Stimulated activated CD4-positive, alpha-beta T cell treated with anti-CD3 and anti-CD28 coated beads, Interleukin-15, amount 100 ng/mL, for 24 hours (primary cell): ENCODE results near the gene PHF10.

Experiments
- DNase-seq: peaks from one replicate; pipeline ENCODE4 v3.0.0-alpha.2; 2020

PHF10 gene

DNA sequence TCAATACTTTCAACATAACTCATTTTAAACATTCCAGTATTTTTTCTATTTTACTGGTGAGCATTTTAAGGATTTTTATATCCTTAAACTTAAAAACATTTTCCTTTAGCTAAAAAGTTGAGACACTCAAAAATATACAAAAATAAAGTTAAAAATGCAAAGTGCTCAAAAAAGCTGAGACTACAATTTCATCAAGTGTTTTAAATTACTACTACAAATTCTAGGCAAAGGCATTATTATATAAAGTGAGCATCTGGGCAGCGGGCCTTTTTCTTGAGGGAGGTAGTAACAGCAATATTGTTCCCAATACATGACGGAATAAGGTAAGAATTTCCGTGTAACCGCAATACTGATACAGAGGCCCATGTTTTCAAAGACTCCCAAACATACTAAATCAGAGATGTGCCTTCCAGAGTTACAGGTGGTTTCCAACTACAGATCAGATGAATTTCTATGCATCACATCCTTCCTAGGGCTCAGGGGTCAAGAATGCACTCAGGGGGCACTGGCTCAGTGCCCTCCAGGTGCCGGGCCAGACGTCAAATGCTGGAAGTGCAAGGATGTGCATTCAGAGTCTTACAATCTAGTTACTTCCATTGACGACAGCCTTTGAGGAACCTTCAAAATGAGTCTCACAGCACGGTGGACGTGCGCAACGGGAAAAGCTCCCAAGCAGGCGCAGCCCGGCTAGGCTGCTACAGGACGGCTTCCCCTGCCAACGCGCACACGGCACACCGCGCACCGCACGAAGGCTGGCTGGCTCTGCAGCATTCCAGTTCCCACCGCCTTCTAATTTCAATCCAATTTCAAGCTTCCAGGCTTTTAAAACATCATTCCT is 1.7 kb downstream of the PHF10 start:
- DNase-seq: peak; percentile 49

DNA sequence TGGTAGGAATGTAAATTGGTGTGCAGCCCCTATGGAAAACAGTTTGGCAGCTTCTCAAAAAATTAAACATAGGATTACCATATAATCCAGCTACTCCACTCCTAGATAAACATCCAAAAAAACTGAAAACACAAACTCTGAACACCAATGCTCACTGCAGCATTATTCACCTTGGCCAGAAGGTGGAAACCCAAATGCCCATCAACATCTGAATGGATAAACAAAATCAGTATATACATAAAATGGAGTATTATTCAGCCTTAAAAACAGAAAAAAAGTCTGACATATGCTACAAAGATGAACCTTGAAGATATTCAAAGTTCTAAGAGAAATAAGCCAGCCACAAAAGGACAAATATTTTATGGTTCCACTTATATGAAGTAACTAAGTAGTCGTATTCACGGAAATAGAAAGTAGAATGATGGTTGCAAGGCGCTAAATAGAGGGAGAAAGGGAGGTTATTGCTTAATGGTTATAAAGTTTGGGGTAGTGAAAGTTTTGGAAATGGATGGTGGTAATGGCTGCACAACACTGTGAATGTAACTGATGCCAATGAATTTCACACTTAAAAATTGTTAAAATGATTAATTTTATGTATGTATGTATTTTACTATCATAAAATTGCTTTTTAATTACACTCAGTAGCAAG is 4.0 kb downstream of the PHF10 start:
- DNase-seq: no peak

DNA sequence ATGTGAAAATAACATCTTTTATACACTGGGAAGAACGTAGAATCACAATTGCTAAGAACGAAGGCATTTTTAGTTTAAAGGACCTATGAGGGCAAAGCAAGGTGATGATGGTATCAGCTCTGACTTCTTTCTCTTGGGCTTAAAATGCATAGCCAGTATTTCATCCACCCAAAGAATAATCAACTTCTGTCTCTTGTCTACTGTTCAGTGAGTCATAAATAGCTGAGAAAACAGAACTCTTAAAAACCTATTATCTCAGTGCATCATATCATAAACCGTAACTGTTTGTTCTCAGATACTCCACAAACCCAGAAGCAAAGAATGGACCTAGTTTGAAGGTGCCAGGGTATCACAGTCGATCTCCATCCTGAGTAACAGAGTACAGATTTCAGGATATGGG is 5.2 kb downstream of the PHF10 start:
- DNase-seq: no peak

DNA sequence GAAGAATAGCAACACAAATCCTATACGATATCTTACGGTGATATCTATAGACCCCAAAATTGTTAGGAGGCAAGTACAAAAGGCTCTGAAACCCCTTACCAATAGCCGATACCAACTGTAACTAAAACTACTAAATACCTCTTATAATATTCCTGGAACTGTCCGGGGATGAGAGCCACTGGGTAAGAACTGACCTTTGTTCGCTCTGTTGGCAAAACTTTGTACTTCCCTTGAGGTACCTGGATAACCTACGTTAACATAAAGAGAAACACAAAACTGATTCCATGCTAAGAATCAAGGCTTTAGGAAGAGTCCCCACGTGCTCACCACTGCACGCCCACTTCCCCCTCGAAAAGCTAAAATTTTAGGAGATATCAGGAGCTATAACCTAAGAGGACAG is 9.7 kb downstream of the PHF10 start:
- DNase-seq: no peak

DNA sequence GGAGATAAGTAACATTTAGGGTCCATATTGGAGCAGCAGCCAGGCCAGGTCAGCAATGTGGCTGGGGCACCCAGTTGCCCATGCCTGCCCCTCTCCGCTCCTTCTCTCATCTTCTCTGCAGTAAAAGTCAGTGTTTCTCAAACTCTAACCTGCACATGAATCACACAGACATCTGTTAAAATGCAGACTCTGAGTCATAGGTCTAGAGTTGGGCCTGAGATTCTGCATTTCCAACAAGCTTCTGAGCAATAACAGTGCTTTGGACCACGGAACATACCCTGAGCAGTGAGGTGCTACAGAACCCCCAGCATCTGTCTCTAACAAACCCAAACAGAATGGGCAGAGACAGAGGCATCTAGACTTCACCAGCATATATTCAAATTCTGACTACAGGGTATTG is 10.1 kb downstream of the PHF10 start:
- no peak for DNase-seq

DNA sequence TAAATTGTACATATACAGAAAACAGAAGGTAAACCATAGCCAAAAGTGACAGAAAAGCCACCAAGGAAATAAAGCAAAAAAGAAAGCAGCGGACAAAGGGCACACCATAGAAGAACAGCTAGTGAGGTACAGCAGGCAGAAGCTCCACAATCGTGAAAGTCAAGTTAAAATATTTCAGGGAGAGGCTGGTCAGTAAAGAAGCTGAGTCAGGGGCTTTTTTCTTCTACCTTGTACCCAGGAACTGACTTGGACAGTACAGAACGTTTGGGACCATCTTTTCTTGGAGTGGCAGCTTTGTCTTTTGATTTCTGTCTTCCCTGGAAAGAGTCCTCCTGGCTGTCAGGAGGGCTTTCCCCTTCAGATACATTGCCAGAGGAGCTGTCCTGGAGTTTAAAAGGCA is 14.3 kb downstream of the PHF10 start:
- DNase-seq: no peak

DNA sequence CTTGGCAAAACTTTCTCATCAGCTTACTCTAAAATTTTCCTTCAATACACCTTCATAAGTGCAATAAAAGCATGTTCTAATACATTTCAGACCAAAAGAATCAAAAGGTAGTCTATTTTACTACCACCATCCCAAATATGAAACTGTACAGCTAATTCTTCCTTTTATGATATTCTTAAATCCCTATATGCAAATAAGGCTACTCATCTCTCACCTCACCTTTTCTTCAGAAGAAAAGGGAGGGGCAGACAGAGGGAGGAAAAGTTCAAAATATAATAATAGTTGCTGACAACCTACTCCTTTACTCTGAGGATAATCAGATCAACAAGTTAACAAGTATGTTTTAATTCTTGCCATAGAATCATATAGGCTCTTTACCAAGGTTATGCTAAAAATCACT is 15.0 kb downstream of the PHF10 start:
- DNase-seq: no peak

DNA sequence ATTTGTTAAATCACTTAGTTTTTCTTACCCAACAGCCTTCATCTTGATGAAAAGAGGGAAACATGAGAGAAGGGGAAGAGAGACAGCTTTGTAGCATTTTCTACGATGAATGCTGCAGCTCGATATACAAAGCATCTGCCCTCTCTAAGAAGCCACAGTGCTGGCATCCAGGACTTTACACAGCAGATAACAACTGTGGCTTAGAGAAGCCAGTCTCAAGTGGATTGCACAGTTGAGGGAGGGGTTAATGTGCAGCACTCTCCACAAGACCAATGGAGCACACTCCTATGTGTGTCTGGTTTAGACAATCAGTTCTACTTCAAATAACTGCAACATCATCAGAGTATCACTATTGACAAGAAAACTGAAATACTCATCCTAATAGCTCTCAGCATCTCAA is 16.5 kb downstream of the PHF10 start:
- no peak for DNase-seq

DNA sequence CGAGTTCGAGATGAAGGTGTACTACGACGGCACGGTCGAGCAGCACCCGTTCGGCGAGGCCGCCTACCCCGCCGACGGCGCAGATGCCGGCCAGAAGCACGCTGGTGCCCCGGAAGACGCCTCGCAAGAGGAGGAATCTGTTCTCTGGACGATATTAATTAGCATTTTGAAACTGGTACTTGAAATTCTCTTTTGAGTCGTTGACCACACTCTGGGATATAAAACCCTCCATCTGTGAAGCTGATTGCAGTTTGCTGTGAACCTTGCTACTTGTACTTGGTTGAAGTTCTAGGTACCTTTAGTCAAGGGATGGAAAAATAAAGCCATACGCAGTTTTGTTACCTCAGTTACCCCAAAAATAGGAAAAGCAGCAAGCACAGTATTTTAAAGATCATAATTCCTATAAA is 21.5 kb downstream of the PHF10 start:
- peak; percentile 57 for DNase-seq

DNA sequence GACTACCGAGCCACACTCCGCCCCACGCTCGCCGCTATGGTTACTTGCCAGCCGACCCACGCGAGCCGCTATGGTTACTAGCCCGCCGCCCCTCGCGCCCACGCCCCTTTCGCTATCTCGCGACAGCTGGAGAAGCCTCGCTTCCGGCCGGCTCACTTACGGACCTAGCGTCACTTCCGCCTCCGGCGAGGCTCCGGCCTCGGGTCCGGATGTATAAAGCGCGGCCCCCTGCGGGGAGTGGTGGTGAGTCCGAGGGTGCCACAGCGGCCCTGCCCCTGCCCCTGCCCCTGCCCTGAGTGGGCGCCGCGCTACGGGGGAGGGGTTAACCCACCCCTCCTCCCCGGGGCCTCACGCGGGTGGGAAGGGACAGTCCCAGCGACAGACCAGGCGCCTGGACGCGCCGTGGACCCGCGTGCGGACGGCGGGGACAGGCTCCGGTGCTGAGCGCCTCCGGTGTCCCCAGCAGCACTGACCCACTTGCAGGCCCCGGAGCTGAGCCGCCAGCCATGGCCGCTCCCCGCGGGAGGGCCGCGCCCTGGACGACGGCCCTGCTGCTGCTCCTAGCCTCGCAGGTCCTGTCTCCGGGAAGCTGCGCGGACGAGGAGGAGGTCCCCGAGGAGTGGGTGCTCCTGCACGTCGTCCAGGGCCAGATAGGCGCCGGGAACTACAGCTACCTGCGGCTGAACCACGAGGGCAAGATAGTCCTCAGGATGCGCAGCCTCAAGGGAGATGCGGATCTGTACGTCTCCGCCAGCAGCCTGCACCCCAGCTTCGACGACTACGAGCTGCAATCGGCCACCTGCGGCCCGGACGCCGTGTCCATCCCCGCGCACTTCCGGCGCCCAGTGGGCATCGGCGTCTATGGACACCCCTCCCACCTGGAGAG is 22.1 kb downstream of the PHF10 start, which contains the start of the genes C6orf120 and WDR27:
Gene C6orf120, plus strand, starts transcription at position 173 of the 886 bp plus-strand sequence. Its CDS starts 334 bp downstream, at position 507.
Gene WDR27, minus strand, starts transcription at position 76 of the 886 bp plus-strand sequence. CDS start 13,024 bp downstream, outside the sequence.
- peak; percentile 99 for DNase-seq

DNA sequence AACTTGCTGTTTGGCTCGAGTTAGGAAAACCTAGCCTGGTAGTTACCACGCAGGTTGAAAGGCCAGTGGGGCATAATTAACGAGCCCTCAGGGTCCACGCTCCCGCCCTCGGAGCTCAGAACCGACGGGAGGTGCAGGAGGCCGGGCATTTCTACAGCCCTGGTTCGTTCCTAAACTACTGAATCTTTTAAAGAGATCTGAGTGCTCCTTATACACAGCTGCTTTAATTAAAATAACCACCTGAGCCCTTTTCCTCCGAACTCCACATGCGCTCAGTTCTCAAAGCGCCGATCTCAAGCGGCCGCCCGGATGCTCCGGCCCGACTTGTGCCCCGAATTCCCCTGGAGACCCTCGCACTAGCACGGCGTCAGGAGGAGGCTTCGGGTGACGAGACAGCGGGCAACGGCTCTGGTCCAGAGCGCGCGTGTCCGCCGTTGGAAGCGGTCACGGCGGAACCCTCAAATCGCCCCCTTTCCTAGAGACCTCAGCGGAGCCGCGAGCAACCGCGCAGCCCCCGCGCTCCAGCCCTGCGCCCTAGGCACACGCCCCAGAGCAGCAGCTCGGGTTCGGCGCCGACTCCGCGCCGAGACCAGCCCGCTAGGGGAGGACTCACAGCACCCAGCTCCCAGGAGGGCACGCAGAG is 22.9 kb downstream of the PHF10 start:
- peak; percentile 42 for DNase-seq

DNA sequence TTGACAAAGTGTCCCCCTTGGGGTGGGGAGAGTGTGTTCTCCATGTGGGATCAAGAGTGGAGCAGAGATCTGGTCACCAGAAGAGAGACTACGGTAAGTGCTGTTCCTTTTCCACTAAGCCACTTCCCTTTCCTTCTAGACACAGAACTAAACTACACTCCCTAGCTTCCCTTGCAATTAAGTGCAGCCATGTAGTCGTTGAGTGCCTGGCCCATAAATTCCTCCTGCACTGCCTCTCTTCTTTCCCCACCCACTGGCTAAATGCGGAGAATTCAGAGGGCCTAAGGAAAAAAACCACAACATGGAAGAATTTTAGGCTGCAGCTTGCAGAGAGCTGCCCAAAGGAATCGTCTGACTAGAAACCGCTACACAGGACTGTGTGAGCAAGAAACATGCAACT is 24.0 kb downstream of the PHF10 start:
- DNase-seq: no peak

DNA sequence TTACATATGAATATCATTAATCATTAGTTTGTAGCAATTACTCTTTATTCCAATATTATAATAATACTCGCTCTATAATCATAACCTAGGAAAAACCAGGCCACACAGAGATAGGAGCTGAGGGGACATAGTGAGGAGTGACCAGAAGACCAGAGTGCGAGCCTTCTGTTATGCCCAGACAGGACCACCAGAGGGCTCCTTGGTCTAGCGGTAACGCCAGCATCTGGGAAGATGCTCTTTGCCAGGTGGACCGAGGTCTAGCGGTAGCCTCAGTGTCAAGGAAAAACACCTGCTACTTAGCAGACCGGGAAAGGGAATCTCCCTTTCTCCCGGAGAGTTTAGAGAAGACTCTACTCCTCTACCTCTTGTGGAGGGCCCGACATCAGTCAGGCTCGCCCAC is 27.2 kb downstream of the PHF10 start:
- peak; percentile 41 for DNase-seq

DNA sequence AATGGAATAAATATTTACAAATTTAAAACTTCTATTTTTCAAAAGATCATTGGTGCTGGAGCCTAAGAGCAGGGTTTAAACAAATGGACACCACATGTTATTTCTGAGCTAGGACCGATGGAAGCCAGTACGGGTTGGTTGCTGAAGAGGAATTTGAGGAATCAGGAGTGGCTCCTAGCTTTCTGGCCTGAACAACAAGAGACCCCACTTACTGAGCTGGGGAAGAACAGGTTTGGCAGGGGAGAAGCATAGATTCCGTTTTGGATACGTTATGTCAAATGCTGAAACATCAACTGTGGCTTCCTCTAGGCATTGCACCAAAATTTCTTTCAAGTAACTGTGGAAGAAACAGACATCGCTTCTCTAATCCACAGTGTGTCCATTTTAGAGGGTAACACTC is 29.2 kb downstream of the PHF10 start:
- DNase-seq: no peak

DNA sequence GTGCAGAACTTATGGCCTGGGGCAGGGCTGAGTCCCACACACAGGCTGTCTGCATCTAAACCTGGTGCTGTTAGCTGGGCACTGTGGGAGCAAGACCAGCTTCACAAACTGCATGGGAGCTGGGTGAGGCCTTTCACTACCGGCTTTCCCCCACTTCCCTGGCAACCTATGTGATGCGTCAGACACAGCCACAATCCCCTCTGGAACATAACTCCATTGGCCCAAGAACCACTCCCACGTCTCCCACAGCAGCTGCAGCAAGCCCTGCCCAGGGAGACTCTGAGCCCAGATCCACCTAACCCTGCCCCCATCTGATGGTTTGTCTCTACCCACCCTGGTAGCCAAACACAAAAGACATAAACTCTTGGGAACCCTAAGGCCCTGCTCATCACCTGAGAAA is 31.8 kb downstream of the PHF10 start:
- DNase-seq: no peak

DNA sequence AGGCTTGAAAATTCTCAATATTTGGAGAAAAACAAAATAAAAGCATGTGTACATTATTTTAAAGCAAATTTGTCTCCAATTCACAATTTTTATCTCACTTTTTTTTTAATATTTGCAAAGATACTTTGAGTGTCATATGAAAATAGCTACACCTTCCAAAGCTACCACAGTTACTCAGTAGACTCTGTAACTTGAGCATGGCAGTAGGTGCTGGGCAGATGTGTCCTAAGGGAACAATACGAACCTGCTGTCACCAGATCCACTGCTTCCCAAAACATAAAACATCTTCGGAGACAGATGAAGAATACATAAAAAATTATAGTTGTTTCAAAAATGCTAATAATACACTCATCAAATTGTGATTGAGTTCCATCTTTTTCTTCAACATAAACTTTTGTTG is 33.0 kb downstream of the PHF10 start:
- no peak for DNase-seq

DNA sequence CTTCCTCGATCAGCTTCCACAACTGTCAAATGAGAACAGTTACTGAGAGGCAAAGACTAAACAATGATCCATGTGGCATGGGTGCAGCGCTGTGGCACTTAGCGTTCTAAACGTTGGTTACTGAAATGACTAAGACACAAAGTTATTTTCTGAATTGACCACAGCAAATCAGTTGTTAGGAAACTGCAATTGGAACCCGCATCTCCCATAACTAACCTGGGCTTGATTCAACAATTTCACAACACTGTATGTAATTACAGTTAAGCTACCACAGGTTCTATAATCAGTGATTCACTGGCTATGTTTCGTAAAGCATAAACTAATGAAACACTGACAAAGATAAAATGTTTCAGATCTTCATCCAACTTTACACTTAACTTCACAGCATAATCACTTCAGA is 35.0 kb downstream of the PHF10 start:
- DNase-seq: no peak

DNA sequence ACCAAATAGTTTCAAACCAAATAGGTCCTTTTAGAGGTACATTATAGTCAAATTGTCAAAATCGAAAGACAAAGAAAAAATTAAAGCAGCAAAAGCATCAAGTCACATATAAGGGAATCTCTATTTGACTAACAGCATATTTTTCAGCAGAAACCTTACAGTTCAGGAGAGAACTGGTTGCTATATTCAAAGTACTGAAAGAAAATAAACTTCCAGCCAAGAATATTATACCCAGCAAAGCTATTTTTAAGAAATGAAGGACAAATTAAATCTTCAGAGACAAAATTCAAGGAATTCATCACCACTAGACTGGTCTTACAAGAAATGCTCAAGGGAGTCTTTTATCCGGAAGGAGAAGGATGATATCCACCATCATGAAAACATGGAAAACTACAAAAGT is 38.4 kb downstream of the PHF10 start:
- no peak for DNase-seq

DNA sequence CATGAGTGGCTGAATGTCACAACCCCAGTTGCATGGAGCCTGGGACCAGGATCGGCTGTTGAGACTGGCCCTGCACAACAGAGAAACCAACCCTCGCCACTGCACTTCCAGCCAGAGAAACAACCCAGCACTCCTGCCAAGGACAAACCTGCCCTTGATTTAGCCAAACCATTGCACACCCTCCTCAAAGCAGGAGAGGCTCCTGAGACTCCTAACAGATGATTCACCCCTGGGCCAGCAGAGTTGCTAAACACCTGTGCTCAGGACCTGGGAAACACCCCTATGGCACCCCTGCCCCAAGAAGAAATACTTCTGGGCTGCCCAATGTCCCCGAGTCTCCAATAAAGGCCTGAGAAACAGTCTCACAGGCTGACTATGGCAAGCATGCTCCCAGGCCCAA is 40.2 kb downstream of the PHF10 start:
- no peak for DNase-seq

DNA sequence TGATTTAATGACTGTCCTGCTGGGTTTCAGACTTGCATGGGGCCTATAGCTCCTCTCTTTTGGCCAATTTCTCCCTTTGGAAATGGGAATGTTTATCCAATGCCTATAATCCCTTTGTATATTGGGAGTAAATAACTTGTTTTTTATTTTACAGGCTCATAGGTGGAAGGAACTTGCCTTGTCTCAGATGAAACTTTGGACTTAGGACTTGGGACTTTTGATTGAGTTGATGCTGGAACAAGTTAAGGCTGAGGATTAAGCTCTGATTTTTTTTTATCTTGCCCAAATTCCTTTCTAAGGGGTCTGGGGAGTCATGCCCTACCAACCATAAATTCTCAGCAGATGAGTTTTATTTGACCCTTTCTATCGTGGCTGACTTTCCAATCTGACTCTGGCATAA is 46.0 kb downstream of the PHF10 start:
- no peak for DNase-seq

DNA sequence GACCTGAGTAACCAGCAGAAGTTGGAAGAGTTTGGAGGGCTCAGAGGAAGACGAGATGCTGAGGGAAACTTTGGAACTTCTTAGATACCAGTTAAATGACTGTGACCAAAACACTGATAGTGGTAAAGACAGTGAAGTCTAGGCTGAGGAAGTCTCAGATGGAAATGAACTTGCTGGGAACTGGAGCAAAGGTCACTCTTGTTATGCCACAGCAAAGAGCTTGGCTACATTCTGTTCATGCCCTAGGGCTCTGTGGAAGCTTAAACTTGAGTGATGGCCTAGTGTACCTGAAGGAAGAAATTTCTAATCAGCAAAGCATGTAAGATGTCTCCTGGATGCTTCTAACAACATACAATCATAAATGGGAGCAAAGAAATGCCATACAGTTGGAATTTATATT is 47.2 kb downstream of the PHF10 start:
- DNase-seq: no peak

DNA sequence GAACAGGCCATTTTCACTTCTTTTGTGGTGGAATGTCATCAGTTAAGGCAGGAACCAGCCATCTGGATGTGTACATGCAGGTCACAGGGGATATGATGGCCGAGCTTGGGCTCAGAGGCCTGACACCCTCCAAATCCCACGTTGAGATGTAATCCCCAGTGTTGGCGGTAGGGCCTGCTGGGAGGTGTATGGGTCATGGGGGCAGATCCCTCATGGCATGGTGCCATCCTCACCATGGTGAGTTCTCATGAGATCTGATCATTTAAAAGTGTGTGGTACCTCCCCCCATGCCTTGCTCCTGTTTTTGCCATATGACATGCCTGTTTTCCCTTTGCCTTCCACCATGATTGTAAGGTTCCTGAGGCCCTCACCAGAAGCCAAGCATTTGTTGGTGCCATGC is 49.3 kb downstream of the PHF10 start:
- DNase-seq: no peak

DNA sequence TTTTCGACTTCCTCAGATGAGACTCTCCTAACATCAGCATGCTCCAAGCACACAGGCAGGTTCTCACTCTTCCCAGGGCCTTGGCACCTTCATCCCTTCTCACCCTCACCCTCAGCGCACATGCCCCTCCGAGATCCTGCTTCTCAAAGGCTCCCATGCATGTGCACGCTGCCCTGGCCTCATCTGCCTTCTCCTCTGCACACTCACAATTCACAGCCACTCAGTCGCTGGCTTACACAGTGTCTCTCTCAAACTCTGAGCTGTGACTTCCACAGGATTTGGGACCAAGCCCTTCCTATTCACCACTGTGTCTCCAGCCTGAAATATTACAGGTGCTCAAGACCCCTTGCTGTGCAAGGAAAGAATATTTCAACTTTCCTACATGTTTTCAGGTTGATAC is 52.7 kb downstream of the PHF10 start:
- no peak for DNase-seq
